Activated T-cell treated with anti-CD3 and anti-CD28 coated beads, Interleukin-2, amount 50 U/mL, for 24 hours (primary cell): ENCODE measurements around the gene STARD5.

Experiments
- DNase-seq: peaks from one replicate; pipeline ENCODE4 v3.0.0-alpha.2; 2020
- H3K27ac Mint-ChIP-seq: 2 replicates; pipeline ENCODE4 v1.8.0; 2020; ENCODE audit warnings: mild to moderate bottlenecking, mixed read lengths
- H3K27me3 Mint-ChIP-seq: 2 replicates; pipeline ENCODE4 v1.8.0; 2020; ENCODE audit warnings: mixed read lengths
- H3K36me3 Mint-ChIP-seq: 2 replicates; pipeline ENCODE4 v1.8.0; 2020; ENCODE audit warnings: low read depth, mixed read lengths
- H3K4me1 Mint-ChIP-seq: 2 replicates; pipeline ENCODE4 v1.8.0; 2020; ENCODE audit warnings: low read depth, mixed read lengths
- H3K4me3 Mint-ChIP-seq: 2 replicates; pipeline ENCODE4 v1.8.0; 2020; ENCODE audit warnings: mild to moderate bottlenecking, moderate library complexity, mixed read lengths
- H3K9me3 Mint-ChIP-seq: 2 replicates; pipeline ENCODE4 v1.8.0; 2020; ENCODE audit warnings: mixed read lengths

STARD5 gene

GRCh38 chr15:81310480-81310879, 13.5 kb downstream of the STARD5 start:
- Mint-ChIP-seq H3K4me3 (no peak overlapping the region), H3K9me3 (no peaks in the 10 kb centered on the region), H3K4me1 (peaks cover 90% of the 10 kb centered on the region), H3K27ac (peak overlapping the region; percentile 78), H3K36me3 (peaks cover 93% of the 10 kb centered on the region), H3K27me3 (no peaks in the 10 kb centered on the region)
- DNase-seq, result no peak

GRCh38 chr15:81309647-81310450, 14.1 kb downstream of the STARD5 start:
- H3K27me3 Mint-ChIP-seq, result no peaks in the 10 kb centered on the region
- H3K9me3 Mint-ChIP-seq, result no peaks in the 10 kb centered on the region
- H3K4me1 Mint-ChIP-seq, result peaks cover 89% of the 10 kb centered on the region
- no peak for DNase-seq
- H3K4me3 Mint-ChIP-seq, result no peak overlapping the region
- peak overlapping the region; percentile 78 for H3K27ac Mint-ChIP-seq
- peaks cover 93% of the 10 kb centered on the region for H3K36me3 Mint-ChIP-seq

GRCh38 chr15:81308260-81308659, 15.7 kb downstream of the STARD5 start:
- Mint-ChIP-seq H3K27ac (peak overlapping the region; percentile 71), H3K9me3 (no peaks in the 10 kb centered on the region), H3K4me3 (no peak overlapping the region), H3K27me3 (no peaks in the 10 kb centered on the region), H3K36me3 (peaks cover 100% of the 10 kb centered on the region), H3K4me1 (peaks cover 94% of the 10 kb centered on the region)
- peak; percentile 17 for DNase-seq

- Mint-ChIP-seq H3K27ac (peak overlapping the region; percentile 93), H3K4me1 (peaks cover 95% of the 10 kb centered on the region), H3K36me3 (peaks cover 99% of the 10 kb centered on the region), H3K4me3 (peak overlapping the region; percentile 91), H3K27me3 (no peaks in the 10 kb centered on the region), H3K9me3 (no peaks in the 10 kb centered on the region)
- peak; percentile 45 for DNase-seq
Measured at GRCh38 chr15:81304226-81304625, 19.7 kb downstream of the STARD5 start.

- DNase-seq, result peak; percentile 42
- H3K9me3 Mint-ChIP-seq, result no peaks in the 10 kb centered on the region
- no peaks in the 10 kb centered on the region for H3K27me3 Mint-ChIP-seq
- peak overlapping the region; percentile 93 for H3K27ac Mint-ChIP-seq
- peak overlapping the region; percentile 91 for H3K4me3 Mint-ChIP-seq
- peaks cover 99% of the 10 kb centered on the region for H3K36me3 Mint-ChIP-seq
- peaks cover 95% of the 10 kb centered on the region for H3K4me1 Mint-ChIP-seq
Measured at GRCh38 chr15:81303244-81304225, 20.4 kb downstream of the STARD5 start.

- Mint-ChIP-seq H3K9me3 (no peaks in the 10 kb centered on the region), H3K36me3 (peaks cover 99% of the 10 kb centered on the region), H3K27ac (peak overlapping the region; percentile 93), H3K4me3 (peak overlapping the region; percentile 91), H3K27me3 (no peaks in the 10 kb centered on the region), H3K4me1 (peaks cover 96% of the 10 kb centered on the region)
- DNase-seq, result peak; percentile 34
Measured at GRCh38 chr15:81302701-81303109, 21.2 kb downstream of the STARD5 start.

- peaks cover 96% of the 10 kb centered on the region for H3K4me1 Mint-ChIP-seq
- H3K4me3 Mint-ChIP-seq, result peak overlapping the region; percentile 91
- peaks cover 97% of the 10 kb centered on the region for H3K36me3 Mint-ChIP-seq
- peak; percentile 68 for DNase-seq
- H3K9me3 Mint-ChIP-seq, result no peaks in the 10 kb centered on the region
- peak overlapping the region; percentile 93 for H3K27ac Mint-ChIP-seq
- no peaks in the 10 kb centered on the region for H3K27me3 Mint-ChIP-seq
Measured at GRCh38 chr15:81301815-81302399, 22.0 kb downstream of the STARD5 start.

GRCh38 chr15:81301385-81301784, 22.6 kb downstream of the STARD5 start:
- no peak for DNase-seq
- H3K36me3 Mint-ChIP-seq, result peaks cover 94% of the 10 kb centered on the region
- no peaks in the 10 kb centered on the region for H3K27me3 Mint-ChIP-seq
- no peaks in the 10 kb centered on the region for H3K9me3 Mint-ChIP-seq
- peak overlapping the region; percentile 91 for H3K4me3 Mint-ChIP-seq
- peak overlapping the region; percentile 93 for H3K27ac Mint-ChIP-seq
- H3K4me1 Mint-ChIP-seq, result peaks cover 98% of the 10 kb centered on the region

- DNase-seq, result peak; percentile 43
- peaks cover 77% of the 10 kb centered on the region for H3K36me3 Mint-ChIP-seq
- H3K27me3 Mint-ChIP-seq, result no peaks in the 10 kb centered on the region
- peak overlapping the region; percentile 91 for H3K4me3 Mint-ChIP-seq
- H3K9me3 Mint-ChIP-seq, result no peaks in the 10 kb centered on the region
- H3K27ac Mint-ChIP-seq, result peak overlapping the region; percentile 96
- peaks cover 99% of the 10 kb centered on the region for H3K4me1 Mint-ChIP-seq
Measured at GRCh38 chr15:81299630-81300273, 24.2 kb downstream of the STARD5 start.

- H3K4me1 Mint-ChIP-seq, result peaks cover 99% of the 10 kb centered on the region
- peak overlapping the region; percentile 96 for H3K27ac Mint-ChIP-seq
- no peak for DNase-seq
- peak overlapping the region; percentile 91 for H3K4me3 Mint-ChIP-seq
- H3K27me3 Mint-ChIP-seq, result no peaks in the 10 kb centered on the region
- no peaks in the 10 kb centered on the region for H3K9me3 Mint-ChIP-seq
- peaks cover 71% of the 10 kb centered on the region for H3K36me3 Mint-ChIP-seq
Measured at GRCh38 chr15:81299156-81299555, 24.8 kb downstream of the STARD5 start.

GRCh38 chr15:81298611-81299010, 25.3 kb downstream of the STARD5 start:
- Mint-ChIP-seq H3K27me3 (no peaks in the 10 kb centered on the region), H3K36me3 (peaks cover 66% of the 10 kb centered on the region), H3K4me1 (peaks cover 99% of the 10 kb centered on the region), H3K4me3 (peak overlapping the region; percentile 91), H3K27ac (peak overlapping the region; percentile 96), H3K9me3 (no peaks in the 10 kb centered on the region)
- DNase-seq, result peak; percentile 40

- no peaks in the 10 kb centered on the region for H3K27me3 Mint-ChIP-seq
- H3K4me1 Mint-ChIP-seq, result peaks cover 99% of the 10 kb centered on the region
- H3K36me3 Mint-ChIP-seq, result peaks cover 59% of the 10 kb centered on the region
- peak overlapping the region; percentile 91 for H3K4me3 Mint-ChIP-seq
- H3K27ac Mint-ChIP-seq, result peak overlapping the region; percentile 96
- DNase-seq, result peak; percentile 51
- H3K9me3 Mint-ChIP-seq, result no peaks in the 10 kb centered on the region
Measured at GRCh38 chr15:81297603-81298575, 26.1 kb downstream of the STARD5 start.

GRCh38 chr15:81297147-81297572, 26.8 kb downstream of the STARD5 start:
- Mint-ChIP-seq H3K4me3 (peak overlapping the region; percentile 91), H3K9me3 (no peaks in the 10 kb centered on the region), H3K4me1 (peaks cover 99% of the 10 kb centered on the region), H3K27me3 (no peaks in the 10 kb centered on the region), H3K36me3 (peaks cover 51% of the 10 kb centered on the region), H3K27ac (peak overlapping the region; percentile 96)
- no peak for DNase-seq
